Fibroblast of gingiva (primary cell): ENCODE results near the gene SLC29A3.

Experiments used
- DNase-seq: peaks from one replicate; pipeline ENCODE4 v3.0.0-alpha.2; 2011; ENCODE audit warnings: low read depth

SLC29A3 gene

GRCh38 chr10:71321386-71321785, 2.3 kb downstream of the SLC29A3 start:
- no peak for DNase-seq

- no peak for DNase-seq
These were observed 4.3 kb downstream of the SLC29A3 start for GRCh38 chr10:71323407-71323806.

GRCh38 chr10:71324743-71325142, 5.7 kb downstream of the SLC29A3 start:
- DNase-seq, result no peak

- no peak for DNase-seq
These were observed 6.2 kb downstream of the SLC29A3 start for GRCh38 chr10:71325267-71325666.

GRCh38 chr10:71326464-71326881, 7.4 kb downstream of the SLC29A3 start:
- DNase-seq, result no peak

GRCh38 chr10:71330789-71331404, 11.8 kb downstream of the SLC29A3 start:
- no peak for DNase-seq

- DNase-seq, result no peak
These were observed 12.7 kb downstream of the SLC29A3 start for GRCh38 chr10:71331736-71332135.

GRCh38 chr10:71332466-71332865, 13.4 kb downstream of the SLC29A3 start:
- DNase-seq, result no peak

- no peak for DNase-seq
These were observed 14.2 kb downstream of the SLC29A3 start for GRCh38 chr10:71333129-71333887.

GRCh38 chr10:71334221-71334791, 15.2 kb downstream of the SLC29A3 start:
- no peak for DNase-seq

GRCh38 chr10:71335173-71335708, 16.2 kb downstream of the SLC29A3 start:
- no peak for DNase-seq

- DNase-seq, result no peak
These were observed 17.6 kb downstream of the SLC29A3 start for GRCh38 chr10:71336632-71337031.

- no peak for DNase-seq
These were observed 18.2 kb downstream of the SLC29A3 start for GRCh38 chr10:71337219-71337701.

GRCh38 chr10:71338728-71339495, 19.9 kb downstream of the SLC29A3 start:
- no peak for DNase-seq

- DNase-seq, result no peak
These were observed 20.9 kb downstream of the SLC29A3 start for GRCh38 chr10:71339796-71340589.

GRCh38 chr10:71342573-71343391, 23.7 kb downstream of the SLC29A3 start:
- DNase-seq, result no peak

GRCh38 chr10:71343392-71343773, 24.3 kb downstream of the SLC29A3 start:
- no peak for DNase-seq

GRCh38 chr10:71344154-71344925, 25.3 kb downstream of the SLC29A3 start:
- no peak for DNase-seq

GRCh38 chr10:71344993-71345480, 26.0 kb downstream of the SLC29A3 start:
- no peak for DNase-seq

GRCh38 chr10:71345694-71346093, 26.6 kb downstream of the SLC29A3 start:
- no peak for DNase-seq
